ENCODE measurements around the gene CPB2. TPM values are rescaled to one million over a fixed set of nuclear protein-coding genes. Genes with fewer than 3 reads are reported as not detected.

CPB2 gene
- total RNA-seq, 1 donor from 2014 or later = not detected

- intact Hi-C loops (cut with micrococcal nuclease) = loop anchor here (2.0 to 5.0 kb wide), 8 partner anchors 235 to 1984 kb away; partner anchors contain the start of genes ESD, LRCH1, NUDT15 and TSC22D1
Measured at GRCh38 chr13:46053162-46054012, 51.4 kb downstream of the CPB2 start.

- intact Hi-C loops (cut with micrococcal nuclease) = loop anchor here (1.0 to 5.0 kb wide), 18 partner anchors 74 to 1985 kb away; partner anchors contain the start of genes ESD, GPALPP1, GTF2F2 and LRCH1
Measured at GRCh38 chr13:46052319-46053161, 52.3 kb downstream of the CPB2 start, which contains the start of gene ZC3H13. ZC3H13 (minus strand) TSS chr13:46052746; CDS start chr13:46045507, 7,239 bp downstream.

- intact Hi-C loops (cut with micrococcal nuclease) = loop anchor here (1.0 to 5.0 kb wide), 18 partner anchors 74 to 1985 kb away; partner anchors contain the start of genes ESD, GPALPP1, GTF2F2 and LRCH1
Measured at GRCh38 chr13:46051968-46052318, 52.9 kb downstream of the CPB2 start.

- intact Hi-C loops (cut with micrococcal nuclease) = loop anchor here (5.0 kb wide), 5 partner anchors 502 to 1987 kb away; partner anchors contain the start of genes LRCH1, NUDT15 and TSC22D1
Measured at GRCh38 chr13:46050771-46051170, 54.1 kb downstream of the CPB2 start.

GRCh38 chr13:46045424-46045823 lies 59.4 kb downstream of the CPB2 start:
- intact Hi-C loops (cut with micrococcal nuclease) = no loop called here

GRCh38 chr13:46043647-46044046 lies 61.2 kb downstream of the CPB2 start:
- intact Hi-C loops (cut with micrococcal nuclease) = no loop called here

GRCh38 chr13:46041419-46041839 lies 63.4 kb downstream of the CPB2 start:
- intact Hi-C loops (cut with micrococcal nuclease) = no loop called here

- intact Hi-C loops (cut with micrococcal nuclease) = no loop called here
Measured at GRCh38 chr13:46040763-46041162, 64.1 kb downstream of the CPB2 start.

- intact Hi-C loops (cut with micrococcal nuclease) = no loop called here
Measured at GRCh38 chr13:46039411-46040182, 65.2 kb downstream of the CPB2 start.

GRCh38 chr13:46038296-46038695 lies 66.5 kb downstream of the CPB2 start:
- intact Hi-C loops (cut with micrococcal nuclease) = no loop called here

GRCh38 chr13:46035066-46035465 lies 69.8 kb downstream of the CPB2 start:
- intact Hi-C loops (cut with micrococcal nuclease) = no loop called here

- intact Hi-C loops (cut with micrococcal nuclease) = no loop called here
Measured at GRCh38 chr13:46032341-46032740, 72.5 kb downstream of the CPB2 start.

GRCh38 chr13:46031581-46032263 lies 73.1 kb downstream of the CPB2 start:
- intact Hi-C loops (cut with micrococcal nuclease) = no loop called here

GRCh38 chr13:46025157-46025556 lies 79.7 kb downstream of the CPB2 start:
- intact Hi-C loops (cut with micrococcal nuclease) = no loop called here

- intact Hi-C loops (cut with micrococcal nuclease) = no loop called here
Measured at GRCh38 chr13:46022481-46022880, 82.4 kb downstream of the CPB2 start.

GRCh38 chr13:46016216-46016615 lies 88.6 kb downstream of the CPB2 start:
- intact Hi-C loops (cut with micrococcal nuclease) = no loop called here

GRCh38 chr13:46015366-46015765 lies 89.5 kb downstream of the CPB2 start:
- intact Hi-C loops (cut with micrococcal nuclease) = no loop called here

GRCh38 chr13:46012404-46012803 lies 92.4 kb downstream of the CPB2 start:
- intact Hi-C loops (cut with micrococcal nuclease) = no loop called here

- intact Hi-C loops (cut with micrococcal nuclease) = no loop called here
Measured at GRCh38 chr13:46010148-46010547, 94.7 kb downstream of the CPB2 start.

GRCh38 chr13:46008631-46009030 lies 96.2 kb downstream of the CPB2 start:
- intact Hi-C loops (cut with micrococcal nuclease) = no loop called here

Data from T-helper 1 cell treated with Interleukin-12 subunit alpha and Interleukin-12 subunit beta and Interleukin-4 antibody, amounts not matched to agents 30 ng/mL and 1 ng/mL, for 36 hours (primary cell).